ENCODE results near the gene CLNK. TPM values are rescaled to one million over a fixed set of nuclear protein-coding genes. Genes with fewer than 3 reads are reported as not detected.

The CLNK gene
- total RNA-seq, 1 donor from 2014 or later: not detected

DNA sequence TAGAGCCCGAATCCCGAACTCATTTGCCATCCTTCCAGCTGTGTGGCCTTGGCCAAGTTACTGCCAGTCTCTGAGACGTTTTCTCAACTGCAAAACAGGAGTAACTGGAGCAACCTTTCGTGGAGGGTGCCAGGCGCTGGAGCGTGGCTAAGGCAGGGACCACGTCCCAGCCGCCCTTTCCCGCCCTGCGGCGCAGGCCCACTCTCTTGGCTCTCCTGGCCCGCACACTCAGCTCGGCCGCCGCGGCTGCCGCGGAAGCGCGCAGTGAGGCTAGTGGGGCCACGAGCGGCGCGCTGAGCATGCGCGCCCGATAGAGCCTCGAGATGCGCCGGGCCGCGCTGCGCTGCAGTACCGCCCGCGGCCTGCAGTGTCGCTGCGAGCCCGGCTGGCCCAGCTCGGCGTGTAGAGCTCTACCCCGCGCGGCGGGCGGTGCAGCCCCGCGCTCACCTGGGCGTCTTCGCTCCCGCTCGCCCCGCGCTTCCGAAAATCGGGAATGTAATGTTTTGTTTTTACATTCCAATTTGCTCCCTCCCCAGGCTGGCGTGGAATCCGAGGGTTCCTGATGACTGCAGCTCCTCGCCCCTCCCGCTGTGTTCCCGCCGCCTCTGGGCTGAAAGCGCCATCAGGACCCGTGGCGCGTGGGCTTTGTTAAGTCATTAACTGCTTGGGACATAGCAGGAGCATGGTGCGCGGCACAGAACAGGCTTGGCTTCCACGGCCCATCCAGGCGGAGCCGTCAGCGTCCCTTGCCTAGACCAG is 223.3 kb downstream of the CLNK start:
- H3K9me3 ChIP-seq: no peaks in the 10 kb centered on the region
- no peaks in the 10 kb centered on the region for H3K27me3 ChIP-seq
- peak in 1 of 2 donors; percentile 73 for DNase-seq (ENCODE audit: low spot score in 2 of 2)
- H3K27ac ChIP-seq: no peak overlapping the region
- no peaks in the 10 kb centered on the region for H3K36me3 ChIP-seq
- peak; percentile 71 to 93 (median 92) for TF ChIP-seq CTCF (IDR thresholded peaks at IDR 0.05)
- H3K4me3 ChIP-seq: peak overlapping the region; percentile 44 to 53
- intact Hi-C loops (cut with DNase I): loop anchor here (5.0 kb wide), 1 partner anchor 91 kb away; no protein-coding TSS in a partner anchor
- H3K4me1 ChIP-seq: peaks cover 0 to 3% of the 10 kb centered on the region in 2 donors

DNA sequence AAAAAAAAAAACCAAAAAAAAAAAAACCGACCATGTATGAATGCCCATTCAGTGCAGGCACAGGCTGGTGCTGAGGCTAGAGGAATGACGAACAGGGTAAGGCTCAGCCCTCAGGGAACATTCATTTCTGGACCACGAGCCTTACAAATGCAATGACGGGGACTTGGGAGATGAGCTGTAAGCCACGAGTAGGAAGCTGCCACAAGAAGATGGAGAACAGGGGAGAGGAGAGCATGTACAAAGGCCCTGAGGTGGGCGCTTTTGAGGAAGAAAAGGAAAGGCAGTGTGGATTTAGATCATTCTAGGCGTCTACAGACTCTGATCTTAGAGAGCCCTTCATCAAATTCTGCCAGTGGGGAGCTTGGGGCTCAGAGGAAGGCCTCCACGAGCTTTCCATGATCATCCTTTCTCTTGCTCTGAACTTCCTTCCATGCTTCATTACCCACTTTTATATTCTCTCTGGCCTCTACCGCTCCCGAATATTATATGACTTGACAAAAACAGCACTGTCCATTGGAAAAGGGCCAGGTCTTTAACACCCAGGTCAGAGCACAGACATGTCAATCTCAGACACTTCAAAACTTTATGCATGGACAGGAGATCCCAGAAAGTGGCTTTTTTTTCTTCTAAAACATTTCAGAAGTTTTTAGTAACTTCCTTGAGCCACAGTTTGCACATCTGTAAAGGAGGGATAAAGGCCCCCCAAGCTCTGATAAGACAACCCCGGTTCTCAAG is 224.1 kb downstream of the CLNK start:
- no peak for TF ChIP-seq CTCF (IDR thresholded peaks at IDR 0.05)
- H3K27me3 ChIP-seq: no peaks in the 10 kb centered on the region

DNA sequence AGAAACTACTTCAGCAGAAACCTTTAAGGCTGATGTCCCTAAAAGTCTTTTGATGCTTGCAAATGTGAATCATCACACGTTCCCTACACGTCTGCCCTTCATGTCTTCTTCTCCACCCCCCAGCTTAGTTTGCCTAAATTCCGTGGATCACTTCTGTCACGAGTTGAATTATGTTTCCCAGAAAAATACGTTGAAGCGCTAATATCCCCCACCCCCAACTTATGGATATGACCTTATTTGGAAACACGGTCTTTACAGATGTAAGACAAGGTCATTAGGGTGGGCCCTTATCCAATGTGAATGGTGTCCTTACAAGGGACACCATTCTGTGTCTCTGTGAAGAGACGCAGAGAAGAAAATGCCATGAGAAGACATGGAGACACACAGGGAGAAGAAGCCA is 225.3 kb downstream of the CLNK start:
- no peak for DNase-seq (ENCODE audit: low spot score in 2 of 2)
- intact Hi-C loops (cut with DNase I): no loop called here
- no peak overlapping the region for H3K27ac ChIP-seq
- no peaks in the 10 kb centered on the region for H3K9me3 ChIP-seq
- TF ChIP-seq CTCF (IDR thresholded peaks at IDR 0.05): no peak
- peaks cover 0 to 5% of the 10 kb centered on the region in 2 donors for H3K36me3 ChIP-seq
- peaks cover 0 to 3% of the 10 kb centered on the region in 2 donors for H3K4me1 ChIP-seq
- no peaks in the 10 kb centered on the region for H3K27me3 ChIP-seq
- H3K4me3 ChIP-seq: no peak overlapping the region

More for the DNA sequence above, 224.1 kb downstream of the CLNK start:
- Histone ChIP-seq H3K4me3 (no peak overlapping the region), H3K27ac (no peak overlapping the region), H3K36me3 (no peaks in the 10 kb centered on the region), H3K4me1 (peaks cover 0 to 3% of the 10 kb centered on the region in 2 donors), H3K9me3 (no peaks in the 10 kb centered on the region)
- intact Hi-C loops (cut with DNase I): loop anchor here (5.0 kb wide), 1 partner anchor 92 kb away; no protein-coding TSS in a partner anchor
- DNase-seq (ENCODE audit: low spot score in 2 of 2): no peak

GRCh38 chr4:10458177-10458576 is 226.4 kb downstream of the CLNK start:
- no peak for TF ChIP-seq CTCF (IDR thresholded peaks at IDR 0.05)
- Histone ChIP-seq H3K4me1 (peaks cover 0 to 3% of the 10 kb centered on the region in 2 donors), H3K4me3 (peak overlapping the region in 1 of 2 donors; percentile 76), H3K9me3 (no peaks in the 10 kb centered on the region), H3K27me3 (no peaks in the 10 kb centered on the region), H3K36me3 (peaks cover 5 to 14% of the 10 kb centered on the region in 2 donors), H3K27ac (no peak overlapping the region)
- intact Hi-C loops (cut with DNase I): no loop called here
- DNase-seq (ENCODE audit: low spot score in 2 of 2): no peak

DNA sequence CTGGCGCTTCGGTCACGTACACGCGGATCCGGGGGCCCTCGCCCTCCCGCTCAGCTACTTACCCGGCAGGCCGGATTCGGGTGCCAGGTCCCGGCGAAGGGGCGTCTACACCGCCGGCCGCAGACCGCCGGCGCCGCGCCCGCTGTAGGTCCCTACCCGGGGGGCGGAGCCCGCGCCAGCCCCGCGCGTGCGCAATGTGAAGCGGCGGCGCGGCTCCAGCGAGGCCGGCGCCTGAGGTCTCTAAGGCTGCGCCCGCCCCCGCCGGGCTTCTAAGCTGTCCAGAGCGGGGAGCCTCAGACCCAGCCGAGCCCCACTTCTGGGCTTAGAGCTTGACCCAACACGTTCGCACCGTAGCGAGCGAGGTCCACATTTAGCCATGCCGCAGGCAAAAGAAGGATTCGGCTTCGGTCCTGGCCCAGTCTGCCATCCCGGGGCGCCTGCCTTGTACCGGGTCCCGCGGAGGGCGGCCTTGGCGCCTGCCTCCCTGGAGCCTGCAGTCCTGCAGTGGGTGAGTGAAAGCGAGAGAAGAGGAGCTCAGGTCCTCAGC is 227.2 kb downstream of the CLNK start, which contains the start of gene ZNF518B:
Gene ZNF518B (minus strand): TSS at position 172 of the 547 bp plus-strand sequence. CDS start 11,098 bp downstream, outside the sequence.
- Histone ChIP-seq H3K4me3 (peak within 1 kb of the TSS; percentile 73 to 76), H3K4me1 (peaks cover 0 to 3% of the 10 kb centered on the region in 2 donors), H3K27me3 (no peaks in the 10 kb centered on the region), H3K27ac (peak within 1 kb of the TSS in 1 of 2 donors; percentile 33), H3K9me3 (no peaks in the 10 kb centered on the region), H3K36me3 (peaks cover 11 to 18% of the 10 kb centered on the region in 2 donors)
- intact Hi-C loops (cut with DNase I): no loop called here
- TF ChIP-seq CTCF (IDR thresholded peaks at IDR 0.05): no peak
- DNase-seq (ENCODE audit: low spot score in 2 of 2): peak in 1 of 2 donors; percentile 79
